Psoas muscle (tissue), 8 donors: ENCODE results near the gene LGALS1. TPM values are rescaled to one million over a fixed set of nuclear protein-coding genes. Genes with fewer than 3 reads are reported as not detected.

Experiments
- ATAC-seq, 4 donors: fragments of 200-7000 bp; cut with Tn5 transposase; one replicate each; pipeline ENCODE4 v1.9.1; 2020; ENCODE audit warnings: moderate library complexity in 3 of 4, mild to moderate bottlenecking in 2 of 4
- DNase-seq, 2 donors: peaks; one replicate each; pipeline ENCODE4 v3.0.0-alpha.2; 2020
- H3K27ac ChIP-seq: fragments of 200-600 bp; one replicate; pipeline ENCODE4 v1.8.0; 2022
- H3K27me3 ChIP-seq, 3 donors: fragments of 200-600 bp in 1 of 3; one replicate each; pipeline versions ENCODE4 v1.6.1 to v1.8.0; 2013 to 2022; ENCODE audit warnings: low read length in 2 of 3, mild to moderate bottlenecking in 2 of 3, moderate library complexity in 1 of 3; ENCODE audit not compliant: insufficient read depth in 3 of 3
- H3K36me3 ChIP-seq, 2 donors: fragments of 200-600 bp in 1 of 2; one replicate each; pipeline versions ENCODE4 v1.6.1 to v1.8.0; 2013 to 2022; ENCODE audit warnings: low read depth in 1 of 2, mild to moderate bottlenecking in 1 of 2, moderate library complexity in 1 of 2; ENCODE audit not compliant: insufficient read depth in 1 of 2
- H3K4me1 ChIP-seq: fragments of 200-600 bp; one replicate; pipeline ENCODE4 v1.8.0; 2022
- H3K4me3 ChIP-seq: fragments of 200-600 bp; one replicate; pipeline ENCODE4 v1.8.0; 2022; ENCODE audit warnings: mild to moderate bottlenecking
- H3K9me3 ChIP-seq: fragments of 200-600 bp; one replicate; pipeline ENCODE4 v1.8.0; 2022
- WGBS, 3 donors: extraction: QIAGEN DNeasy Blood & Tissue Kit; methylation state at CpG; one replicate each; pipeline versions ENCODE4 v1.1.6 to v1.1.7; 2013; 5-methylcytosine and 5-hydroxymethylcytosine counted together
- intact Hi-C, 2 donors: fragments of 100-400 bp; cut with DNase I; formaldehyde crosslinking; loops; one replicate each; pipeline versions ENCODE4 v1.11.0 to v1.14.2; 2022
- polyA plus RNA-seq, 3 donors: library from polyadenylated mRNA; stranded (reverse); fragments of 200-250 nt; gene quantifications; one replicate each; pipeline ENCODE4 v1.2.3, GENCODE V29; 2013
- total RNA-seq, 4 donors: library from RNA; stranded (reverse); fragmentation: NEBNext Ultra II Directional in 2 of 4; extraction: Animal tissue kit (Norgen Biotek cat#: 25700) in 2 of 4; gene quantifications; one replicate each; pipeline versions ENCODE4 v1.2.1 to v1.2.4, GENCODE V29; 2021 to 2023
- TF ChIP-seq, protein P1 (sequence below): fragments of 200-600 bp; IDR thresholded peaks from one replicate; pipeline ENCODE4 v1.8.0; 2022; ENCODE audit warnings: antibody characterized with exemption
- donor health status: healthy with polysubstance abuse.
- donor health status: DM: no; HTN: no; CAD: no; lungs with moderate emphysema.
- donor health status: Bipolar disorder and iron deficiency.
- donor health status: healthy.
- donor health status: DM: yes; HTN: yes; CAD: no.
- donor health status: DM: no; HTN: no; CAD: no.
- donor health status: DM: no; HTN: no; CAD: no.
- donor health status: DM: yes; HTN: yes; CAD: no.

Gene LGALS1
- total and polyA plus RNA-seq, 7 donors, result 434 to 1,817 (median 976) TPM

DNA sequence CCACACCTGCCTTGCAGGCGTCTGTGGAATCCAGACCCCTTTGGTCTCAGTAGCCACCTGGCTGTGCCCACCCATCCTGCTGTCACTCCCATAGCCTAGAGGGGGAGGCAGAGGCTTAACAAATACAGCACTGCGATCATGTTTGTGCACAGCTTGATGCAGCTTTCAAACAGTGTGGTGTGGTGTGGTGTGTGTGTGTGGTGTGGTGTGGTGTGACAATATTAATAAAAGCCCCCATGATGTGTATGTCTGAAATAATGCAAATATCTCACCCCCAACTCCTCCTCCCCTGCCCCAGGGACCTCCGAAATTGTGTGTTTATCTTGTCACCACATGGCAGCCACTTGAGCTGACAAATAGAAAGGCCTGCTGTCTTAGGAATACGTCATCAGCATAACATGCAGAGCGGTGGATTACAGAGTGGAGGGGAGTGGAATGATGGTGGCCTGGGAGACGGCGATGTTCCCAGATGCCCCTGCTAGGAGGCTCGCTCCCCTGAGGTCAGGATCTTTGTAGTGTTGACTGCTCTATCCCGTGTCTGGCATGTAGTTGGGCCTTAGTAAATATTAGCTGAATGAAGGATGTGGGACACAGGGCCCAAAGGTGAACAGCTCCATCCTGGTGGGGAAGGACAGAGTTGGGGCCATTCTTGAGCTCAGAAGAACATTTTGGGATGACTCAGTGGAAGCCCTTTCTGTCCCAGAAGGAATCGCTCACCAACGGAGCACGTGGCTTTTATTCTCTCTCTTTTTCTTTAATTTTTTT lies 14.1 kb upstream of the LGALS1 start:
- H3K4me1 ChIP-seq, result peaks cover 40% of the 10 kb centered on the region
- ATAC-seq, result peak in 2 of 4 donors; percentile 37 to 38
- 26 to 38% (median 36%) methylated on average over 12 of the region's 12 CpGs for WGBS, 3 donors

DNA sequence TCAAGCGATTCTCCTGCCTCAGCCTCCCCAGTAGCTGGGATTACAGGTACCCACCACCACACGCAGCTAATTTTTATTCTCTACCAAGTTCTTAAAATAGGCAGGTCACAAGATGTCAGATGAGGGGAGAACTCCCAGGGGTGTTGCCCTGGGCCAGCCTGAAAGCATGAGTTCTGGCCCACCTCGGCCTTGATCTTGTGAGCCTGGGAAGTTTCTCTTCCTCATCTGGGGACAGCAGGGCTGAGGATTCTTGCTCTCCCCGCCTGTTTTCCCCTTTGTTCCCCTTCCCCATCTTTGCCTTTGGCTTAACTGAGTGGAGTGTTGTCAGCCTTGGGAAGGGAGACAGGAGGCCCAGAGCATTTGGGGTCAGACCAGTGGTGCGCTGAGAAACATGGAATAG lies 13.4 kb upstream of the LGALS1 start:
- H3K9me3 ChIP-seq, result no peaks in the 10 kb centered on the region
- H3K27me3 ChIP-seq, result no peaks in the 10 kb centered on the region
- intact Hi-C loops, result no loop called here
- WGBS, 3 donors, result 66 to 80% (median 71%) methylated on average over 5 of the region's 5 CpGs
- H3K4me3 ChIP-seq, result no peak overlapping the region
- H3K4me1 ChIP-seq, result peaks cover 40% of the 10 kb centered on the region
- H3K27ac ChIP-seq, result peak overlapping the region; percentile 78
- ATAC-seq (no peak), DNase-seq (no peak)
- TF ChIP-seq, protein P1, sequence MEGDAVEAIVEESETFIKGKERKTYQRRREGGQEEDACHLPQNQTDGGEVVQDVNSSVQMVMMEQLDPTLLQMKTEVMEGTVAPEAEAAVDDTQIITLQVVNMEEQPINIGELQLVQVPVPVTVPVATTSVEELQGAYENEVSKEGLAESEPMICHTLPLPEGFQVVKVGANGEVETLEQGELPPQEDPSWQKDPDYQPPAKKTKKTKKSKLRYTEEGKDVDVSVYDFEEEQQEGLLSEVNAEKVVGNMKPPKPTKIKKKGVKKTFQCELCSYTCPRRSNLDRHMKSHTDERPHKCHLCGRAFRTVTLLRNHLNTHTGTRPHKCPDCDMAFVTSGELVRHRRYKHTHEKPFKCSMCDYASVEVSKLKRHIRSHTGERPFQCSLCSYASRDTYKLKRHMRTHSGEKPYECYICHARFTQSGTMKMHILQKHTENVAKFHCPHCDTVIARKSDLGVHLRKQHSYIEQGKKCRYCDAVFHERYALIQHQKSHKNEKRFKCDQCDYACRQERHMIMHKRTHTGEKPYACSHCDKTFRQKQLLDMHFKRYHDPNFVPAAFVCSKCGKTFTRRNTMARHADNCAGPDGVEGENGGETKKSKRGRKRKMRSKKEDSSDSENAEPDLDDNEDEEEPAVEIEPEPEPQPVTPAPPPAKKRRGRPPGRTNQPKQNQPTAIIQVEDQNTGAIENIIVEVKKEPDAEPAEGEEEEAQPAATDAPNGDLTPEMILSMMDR, result no peak
- H3K36me3 ChIP-seq, result peaks cover 0 to 15% of the 10 kb centered on the region in 2 donors

More for the DNA sequence above, 14.1 kb upstream of the LGALS1 start:
- peak overlapping the region; percentile 78 for H3K27ac ChIP-seq
- no peaks in the 10 kb centered on the region for H3K9me3 ChIP-seq
- DNase-seq, result no peak
- H3K4me3 ChIP-seq, result peak overlapping the region; percentile 28
- H3K27me3 ChIP-seq, result no peaks in the 10 kb centered on the region
- TF ChIP-seq, protein P1, result peak; percentile 39
- intact Hi-C loops, result loop anchor here (2.0 kb wide), 1 partner anchor 19 kb away; no protein-coding TSS in a partner anchor
- peaks cover 0 to 10% of the 10 kb centered on the region in 2 donors for H3K36me3 ChIP-seq

DNA sequence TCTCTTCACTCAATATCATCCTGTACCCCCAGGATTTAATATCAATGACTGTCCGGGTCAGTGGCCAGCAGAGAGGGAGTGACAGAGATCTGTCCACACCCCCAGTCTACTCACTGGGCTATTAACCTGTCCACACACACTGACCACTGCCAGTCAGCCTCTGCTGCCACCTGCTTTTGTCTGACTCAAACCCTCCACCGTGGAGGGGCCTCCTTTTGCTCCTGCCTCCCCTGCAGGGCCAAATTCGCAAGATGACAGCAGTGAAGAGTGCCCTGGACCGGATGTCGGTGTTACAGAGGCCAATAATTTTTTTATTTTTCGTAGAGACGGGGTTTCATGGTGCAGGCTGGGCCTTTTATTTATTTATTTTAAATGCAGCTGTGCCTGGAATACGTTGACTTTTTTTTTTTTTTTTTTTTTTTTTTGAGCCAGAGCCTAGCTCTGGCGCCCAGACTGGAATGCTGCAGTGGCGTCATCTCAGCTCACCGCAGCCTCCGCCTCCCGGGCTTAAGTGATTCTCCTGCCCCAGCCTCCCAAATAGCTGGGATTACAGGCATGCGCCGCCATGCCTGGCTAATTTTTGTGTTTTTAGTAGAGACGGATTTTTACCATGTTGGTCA lies 11.8 kb upstream of the LGALS1 start:
- intact Hi-C loops, result no loop called here
- no peaks in the 10 kb centered on the region for H3K9me3 ChIP-seq
- ATAC-seq (peak in 2 of 4 donors; percentile 72), DNase-seq (peak in 1 of 2 donors; percentile 74)
- peaks cover 0 to 15% of the 10 kb centered on the region in 2 donors for H3K36me3 ChIP-seq
- TF ChIP-seq, protein P1, result no peak
- peak overlapping the region; percentile 46 for H3K27ac ChIP-seq
- WGBS, 3 donors, result 42 to 70% (median 46%) methylated on average over 16 of the region's 16 CpGs
- H3K27me3 ChIP-seq, result no peaks in the 10 kb centered on the region
- peaks cover 47% of the 10 kb centered on the region for H3K4me1 ChIP-seq
- no peak overlapping the region for H3K4me3 ChIP-seq

DNA sequence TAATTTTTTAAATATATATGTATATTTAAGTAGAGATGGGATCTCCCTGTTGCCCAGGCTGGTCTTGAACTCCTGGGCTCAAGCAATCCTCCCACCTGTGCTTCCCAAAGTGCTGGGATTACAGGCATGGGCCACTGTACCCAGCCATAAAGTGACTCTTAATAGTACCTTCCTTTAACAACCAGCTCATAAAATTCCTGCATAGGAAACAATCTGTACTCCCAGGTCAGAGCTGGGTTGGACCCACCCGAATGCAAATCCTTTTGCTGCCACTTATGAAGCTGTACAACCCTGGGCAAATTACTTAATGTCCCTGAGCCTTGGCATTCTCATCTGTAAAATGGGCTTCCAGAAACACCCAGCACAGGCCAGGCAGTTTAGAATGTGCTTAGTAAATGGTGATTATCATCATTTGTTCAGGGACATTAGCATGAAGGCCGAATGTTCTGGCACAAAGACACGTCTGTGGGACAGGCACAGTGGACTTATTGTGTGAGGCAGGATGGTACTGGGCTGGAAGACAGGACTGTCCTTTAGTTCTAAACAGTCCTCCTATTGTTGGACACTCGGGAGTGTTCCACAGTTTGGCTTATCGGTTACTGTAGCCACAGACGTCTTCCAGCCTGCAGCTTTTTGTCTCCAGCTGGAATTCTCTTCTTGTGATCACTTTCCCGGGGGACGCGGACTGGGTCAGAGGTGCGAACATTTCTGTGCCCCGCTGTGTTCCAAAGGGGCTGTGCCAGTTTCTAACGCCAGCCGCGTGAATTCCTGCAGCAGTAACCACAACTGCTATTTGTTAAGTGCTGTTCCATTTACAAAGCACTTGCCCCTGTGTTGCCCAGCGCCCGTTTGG lies 11.0 kb upstream of the LGALS1 start:
- no peaks in the 10 kb centered on the region for H3K27me3 ChIP-seq
- TF ChIP-seq, protein P1, result no peak
- 27 to 44% (median 31%) methylated on average over 16 of the region's 16 CpGs for WGBS, 3 donors
- intact Hi-C loops, result no loop called here
- H3K4me3 ChIP-seq, result no peak overlapping the region
- H3K36me3 ChIP-seq, result peaks cover 0 to 15% of the 10 kb centered on the region in 2 donors
- peak overlapping the region; percentile 36 for H3K27ac ChIP-seq
- H3K4me1 ChIP-seq, result peaks cover 44% of the 10 kb centered on the region
- H3K9me3 ChIP-seq, result no peaks in the 10 kb centered on the region
- DNase-seq, result no peak
- ATAC-seq, result no peak
